Gastrocnemius medialis (tissue), 4 donors: ENCODE results near the gene OR7G2.

Source experiments
- POLR2A ChIP-seq, 2 donors: fragments of 450-650 bp; IDR thresholded peaks; one replicate each; pipeline ENCODE4 v1.6.1; 2017; ENCODE audit warnings: antibody characterized with exemption in 2 of 2, mild to moderate bottlenecking in 2 of 2, moderate library complexity in 2 of 2
- TF ChIP-seq, protein P1 (sequence below), 5 experiments: fragments of 450-650 bp in 3 of 5; fragments of 200-600 bp in 2 of 5; sonication (generic) in 2 of 5; IDR thresholded peaks in 4 of 5; conservative IDR thresholded peaks in 1 of 5; 1 replicate in 4 of 5; 2 replicates in 1 of 5; pipeline ENCODE4 v1.5.1; 2016 to 2019; ENCODE audit warnings: antibody characterized with exemption in 5 of 5, mild to moderate bottlenecking in 3 of 5, moderate library complexity in 3 of 5

DNA sequence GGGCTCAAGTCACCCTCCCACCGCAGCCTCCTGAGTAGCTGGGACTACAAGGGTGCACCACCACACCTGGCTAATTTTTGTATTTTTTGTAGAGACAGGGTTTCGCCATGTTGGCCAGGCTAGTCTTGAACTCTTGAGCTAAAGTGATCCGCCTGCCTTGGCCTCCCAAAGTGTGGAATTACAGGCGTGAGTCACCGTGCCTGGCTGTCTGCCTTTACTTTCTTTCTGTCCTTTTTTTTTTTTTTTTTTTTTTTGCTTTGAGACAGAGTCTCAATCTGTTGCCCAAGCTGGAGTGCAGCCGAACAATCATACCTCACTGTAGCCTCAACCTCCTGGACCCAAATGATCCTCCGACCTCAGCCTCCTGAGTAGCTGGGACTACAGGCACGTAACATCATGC lies 45.4 kb downstream of the OR7G2 start:
- TF ChIP-seq, protein P1, sequence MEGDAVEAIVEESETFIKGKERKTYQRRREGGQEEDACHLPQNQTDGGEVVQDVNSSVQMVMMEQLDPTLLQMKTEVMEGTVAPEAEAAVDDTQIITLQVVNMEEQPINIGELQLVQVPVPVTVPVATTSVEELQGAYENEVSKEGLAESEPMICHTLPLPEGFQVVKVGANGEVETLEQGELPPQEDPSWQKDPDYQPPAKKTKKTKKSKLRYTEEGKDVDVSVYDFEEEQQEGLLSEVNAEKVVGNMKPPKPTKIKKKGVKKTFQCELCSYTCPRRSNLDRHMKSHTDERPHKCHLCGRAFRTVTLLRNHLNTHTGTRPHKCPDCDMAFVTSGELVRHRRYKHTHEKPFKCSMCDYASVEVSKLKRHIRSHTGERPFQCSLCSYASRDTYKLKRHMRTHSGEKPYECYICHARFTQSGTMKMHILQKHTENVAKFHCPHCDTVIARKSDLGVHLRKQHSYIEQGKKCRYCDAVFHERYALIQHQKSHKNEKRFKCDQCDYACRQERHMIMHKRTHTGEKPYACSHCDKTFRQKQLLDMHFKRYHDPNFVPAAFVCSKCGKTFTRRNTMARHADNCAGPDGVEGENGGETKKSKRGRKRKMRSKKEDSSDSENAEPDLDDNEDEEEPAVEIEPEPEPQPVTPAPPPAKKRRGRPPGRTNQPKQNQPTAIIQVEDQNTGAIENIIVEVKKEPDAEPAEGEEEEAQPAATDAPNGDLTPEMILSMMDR (IDR thresholded peaks at IDR 0.05 in 4 of 5, conservative IDR thresholded peaks at IDR 0.05 in 1 of 5), result no peak
- no peak for TF ChIP-seq POLR2A (IDR thresholded peaks at IDR 0.05)
